Measurements from ENCODE around the gene KLHL29.

Gene KLHL29

GRCh38 chr2:23632831-23633395 lies 247.9 kb downstream of the KLHL29 start:
- no peak for DNase-seq (ENCODE audit: low read depth in 2 of 2)

- no peak for DNase-seq (ENCODE audit: low read depth in 2 of 2)
Measured at GRCh38 chr2:23633966-23634365, 249.0 kb downstream of the KLHL29 start.

DNA sequence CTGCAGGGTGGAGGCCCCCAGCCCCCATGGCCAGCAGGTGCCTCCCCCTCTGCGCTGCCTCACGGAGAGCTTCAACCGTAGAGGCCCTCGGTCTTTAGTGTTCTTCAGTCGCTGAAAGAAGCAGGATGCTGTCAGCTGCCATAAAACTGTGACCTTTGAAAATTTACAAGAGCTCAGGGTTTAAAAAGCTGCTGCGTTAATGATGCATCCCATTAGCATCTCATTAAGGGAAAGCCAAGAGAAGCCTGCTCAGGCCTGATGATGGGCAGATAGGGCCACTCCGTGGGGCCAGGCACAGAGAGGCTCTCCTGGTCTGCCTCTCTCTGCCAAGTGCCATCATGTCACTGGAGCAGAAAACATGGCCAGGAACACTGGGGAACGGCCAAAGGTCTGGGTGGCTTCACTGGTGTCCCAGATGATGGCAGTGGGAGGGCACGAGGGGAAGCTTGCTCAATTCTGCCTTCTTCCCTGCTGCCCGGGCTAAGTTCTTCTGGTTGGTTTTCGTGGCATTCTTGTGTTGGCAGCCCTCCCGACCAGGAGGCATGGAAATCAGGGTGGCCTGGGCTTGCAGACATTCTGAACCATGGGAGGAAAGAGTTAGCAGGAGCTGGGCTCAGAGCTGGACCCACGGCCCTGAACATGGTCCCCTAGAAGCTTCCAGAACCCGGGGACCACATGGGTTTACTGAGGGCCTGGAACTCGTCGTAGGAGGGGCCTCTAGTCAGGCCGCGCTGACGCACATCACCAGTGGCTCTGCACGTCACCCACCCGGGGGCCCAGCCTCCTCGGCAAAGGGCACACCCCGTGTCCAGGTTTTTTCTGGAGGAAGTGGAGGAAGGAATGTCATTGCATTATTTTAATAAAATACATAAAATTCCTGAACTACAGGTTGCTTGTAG lies 250.7 kb downstream of the KLHL29 start:
- DNase-seq (ENCODE audit: low read depth in 2 of 2): no peak

DNA sequence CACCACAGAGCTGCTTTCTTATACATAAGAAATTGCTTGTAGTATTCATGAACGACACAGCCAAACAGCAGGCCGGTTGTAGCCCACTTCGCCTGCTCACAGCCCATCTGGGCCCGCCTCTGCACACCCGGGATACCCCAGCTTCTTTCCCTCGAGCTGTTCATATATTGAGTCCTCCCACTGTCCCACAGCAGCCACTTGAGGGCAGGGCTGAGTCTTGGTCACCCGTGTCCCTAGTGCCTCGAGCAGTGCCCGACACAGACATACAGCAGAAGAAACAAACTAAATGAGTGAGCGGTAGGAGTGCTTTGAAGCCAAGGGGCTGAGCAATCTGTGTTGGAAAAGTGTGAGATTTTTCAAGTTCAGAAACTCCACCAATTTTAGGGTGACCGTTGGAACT lies 251.4 kb downstream of the KLHL29 start:
- DNase-seq (ENCODE audit: low read depth in 2 of 2): no peak

DNA sequence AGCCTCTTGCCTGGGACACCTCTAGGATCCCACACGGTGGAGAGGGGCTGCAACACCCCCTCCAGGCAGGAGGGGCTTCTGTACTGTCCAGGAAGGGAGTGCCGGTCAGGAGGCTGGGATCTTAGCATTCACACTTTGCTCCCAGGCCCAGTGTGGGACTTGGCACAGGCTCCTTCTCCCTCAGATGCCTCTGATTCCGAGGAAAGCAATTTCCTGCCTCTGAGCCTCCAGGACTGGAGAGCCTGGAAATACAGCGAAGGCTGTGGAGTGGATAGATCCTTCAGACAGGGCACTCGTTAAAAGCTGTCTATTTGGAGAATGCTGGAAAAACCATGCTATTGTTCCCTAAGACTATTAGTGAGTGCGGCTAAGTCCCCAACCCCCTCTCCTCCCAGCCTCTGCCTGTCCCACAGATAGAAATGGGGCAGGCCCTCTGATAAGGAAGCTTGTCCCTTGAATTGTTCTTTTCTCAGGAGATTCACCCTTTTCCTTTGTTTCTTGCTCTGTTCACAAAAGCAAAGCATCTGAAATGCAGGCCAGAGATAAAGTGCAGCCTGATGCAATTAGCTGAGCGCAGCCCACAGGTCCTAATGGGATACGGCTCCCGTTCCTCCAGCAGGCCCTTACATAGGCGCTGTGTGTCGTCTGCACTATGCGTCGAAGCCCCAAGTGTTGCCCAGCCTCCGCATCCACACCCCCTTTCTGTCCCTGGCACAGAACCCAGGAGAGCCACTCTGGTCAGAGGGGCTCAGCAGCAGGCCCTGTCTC lies 252.2 kb downstream of the KLHL29 start:
- no peak for DNase-seq (ENCODE audit: low read depth in 2 of 2)

GRCh38 chr2:23639406-23639982 lies 254.5 kb downstream of the KLHL29 start:
- DNase-seq (ENCODE audit: low read depth in 2 of 2): no peak

- DNase-seq (ENCODE audit: low read depth in 2 of 2): no peak
Measured at GRCh38 chr2:23640711-23641110, 255.7 kb downstream of the KLHL29 start.

GRCh38 chr2:23642516-23642915 lies 257.5 kb downstream of the KLHL29 start:
- no peak for DNase-seq (ENCODE audit: low read depth in 2 of 2)

GRCh38 chr2:23645230-23645808 lies 260.3 kb downstream of the KLHL29 start:
- DNase-seq (ENCODE audit: low read depth in 2 of 2): no peak

DNA sequence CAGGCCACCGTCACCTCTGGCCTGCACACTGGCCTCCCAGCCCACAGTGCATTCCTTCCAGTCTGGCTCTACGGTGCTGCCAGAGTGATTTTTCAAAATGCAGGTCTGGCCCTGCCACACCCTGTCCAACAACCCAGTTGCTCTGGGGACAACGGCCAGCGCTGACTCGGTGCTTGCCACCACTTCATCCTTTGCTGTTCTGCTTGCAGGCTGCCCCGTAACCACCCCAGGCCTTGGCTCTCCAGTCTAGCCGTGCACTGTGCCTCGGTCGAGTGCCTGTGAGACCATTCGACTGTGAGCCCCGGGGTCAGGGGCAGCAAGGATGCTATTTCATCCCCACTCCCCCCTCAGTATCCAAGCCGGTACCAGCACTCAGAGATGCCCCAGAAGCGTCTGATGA lies 262.6 kb downstream of the KLHL29 start:
- no peak for DNase-seq (ENCODE audit: low read depth in 2 of 2)

- no peak for DNase-seq (ENCODE audit: low read depth in 2 of 2)
Measured at GRCh38 chr2:23649303-23649702, 264.3 kb downstream of the KLHL29 start.

DNA sequence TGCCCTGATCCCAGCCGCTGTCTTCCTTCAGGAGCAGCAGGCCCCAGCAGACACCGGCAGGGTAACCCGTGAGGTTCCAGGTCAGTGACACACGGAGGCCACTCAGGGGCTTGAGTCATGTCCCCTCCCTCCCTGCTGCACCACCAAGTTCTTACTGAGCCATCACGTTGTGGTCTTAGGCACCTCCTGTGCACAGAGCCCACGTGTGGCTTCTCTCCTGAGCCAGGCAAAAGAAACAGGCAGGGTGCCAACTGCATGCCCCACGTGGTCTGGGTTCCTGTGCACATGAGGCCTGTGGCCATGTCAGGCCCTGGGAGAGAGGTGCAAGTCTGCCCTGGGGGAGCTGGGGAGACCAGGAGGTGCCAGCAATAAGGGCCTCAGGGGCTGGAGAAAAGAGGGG lies 264.8 kb downstream of the KLHL29 start:
- peak in 1 of 2 donors; percentile 20 for DNase-seq (ENCODE audit: low read depth in 2 of 2)

DNA sequence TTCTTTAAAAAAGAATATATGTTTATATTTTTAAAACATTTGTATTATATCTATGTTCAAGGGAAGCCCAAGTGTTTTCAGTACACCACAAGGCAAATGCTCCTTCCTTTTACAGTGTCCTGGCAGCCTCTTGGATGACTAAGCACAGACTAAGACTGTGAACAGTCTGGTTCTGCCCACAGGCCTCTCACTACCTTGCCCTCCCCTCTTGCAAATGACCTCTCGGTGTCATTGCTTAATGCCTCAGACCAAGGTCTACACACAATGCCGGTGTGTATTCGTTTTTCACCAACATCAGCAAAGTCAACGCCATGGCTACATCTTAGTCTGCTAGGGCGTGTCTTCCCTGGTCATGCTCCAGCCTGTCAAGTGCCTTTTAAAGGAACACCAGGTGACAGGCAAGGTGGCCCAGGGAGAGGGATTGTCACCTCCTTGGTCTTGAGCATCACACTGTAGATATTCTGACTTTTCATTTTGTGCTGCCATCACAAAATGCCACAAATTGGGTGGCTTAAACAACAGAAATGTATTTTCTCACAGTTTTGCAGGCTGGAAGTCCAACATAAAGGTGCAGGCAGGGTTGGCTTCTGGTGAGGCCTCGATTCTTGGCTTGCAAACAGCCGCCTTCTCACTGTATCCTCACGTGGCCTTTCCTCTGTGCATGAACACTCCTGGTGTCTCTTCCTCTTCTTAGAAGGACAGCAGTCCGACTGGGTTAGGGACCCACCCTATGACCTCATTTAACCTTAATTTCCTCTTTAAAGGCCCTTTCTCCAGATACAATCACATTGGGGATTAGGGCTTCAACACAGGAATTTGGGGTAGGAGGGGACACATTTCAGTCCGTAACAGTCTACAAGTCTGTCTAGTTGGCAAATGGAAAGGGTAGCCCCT lies 266.5 kb downstream of the KLHL29 start:
- DNase-seq (ENCODE audit: low read depth in 2 of 2): no peak

- no peak for DNase-seq (ENCODE audit: low read depth in 2 of 2)
Measured at GRCh38 chr2:23653326-23653725, 268.3 kb downstream of the KLHL29 start.

DNA sequence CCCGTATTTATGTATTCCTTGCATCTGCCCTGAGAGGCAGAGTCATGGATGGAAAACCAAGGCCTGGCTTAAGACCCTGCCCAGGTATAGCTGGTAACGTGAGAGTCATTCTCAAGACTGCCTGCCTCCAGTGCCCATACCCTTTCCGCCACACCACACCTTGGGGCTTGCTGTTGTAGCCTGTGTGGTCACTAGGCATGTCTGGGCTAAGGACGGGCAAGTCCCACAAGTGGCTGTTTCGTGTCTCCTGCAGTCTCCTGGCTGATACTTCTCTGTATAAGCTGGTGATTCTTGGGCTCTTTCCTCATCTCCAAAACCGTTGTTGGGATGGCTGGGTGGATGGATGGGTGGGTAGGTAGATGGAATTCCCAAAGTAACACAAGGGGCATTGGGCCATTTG lies 269.8 kb downstream of the KLHL29 start:
- DNase-seq (ENCODE audit: low read depth in 2 of 2): no peak

GRCh38 chr2:23655934-23656596 lies 271.1 kb downstream of the KLHL29 start:
- no peak for DNase-seq (ENCODE audit: low read depth in 2 of 2)

DNA sequence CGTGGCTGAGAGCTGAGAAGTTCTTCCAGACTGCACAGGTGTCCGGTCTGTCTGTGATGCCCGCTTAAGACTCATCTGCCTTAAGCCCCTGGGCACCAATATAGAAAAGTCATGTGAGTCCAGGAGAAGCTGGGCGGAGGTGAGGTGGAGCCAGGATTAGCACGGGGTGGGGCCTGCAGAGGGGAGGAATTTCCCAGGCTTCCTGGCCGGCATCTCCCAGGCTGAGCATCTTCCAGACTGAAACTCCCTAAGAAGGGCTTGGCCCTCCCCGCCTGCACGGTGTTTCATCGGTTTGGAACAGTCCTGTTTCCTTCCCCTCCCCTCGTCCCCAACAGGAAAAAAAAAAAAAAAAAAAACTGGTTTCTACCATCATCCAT lies 271.6 kb downstream of the KLHL29 start:
- DNase-seq (ENCODE audit: low read depth in 2 of 2): no peak

DNA sequence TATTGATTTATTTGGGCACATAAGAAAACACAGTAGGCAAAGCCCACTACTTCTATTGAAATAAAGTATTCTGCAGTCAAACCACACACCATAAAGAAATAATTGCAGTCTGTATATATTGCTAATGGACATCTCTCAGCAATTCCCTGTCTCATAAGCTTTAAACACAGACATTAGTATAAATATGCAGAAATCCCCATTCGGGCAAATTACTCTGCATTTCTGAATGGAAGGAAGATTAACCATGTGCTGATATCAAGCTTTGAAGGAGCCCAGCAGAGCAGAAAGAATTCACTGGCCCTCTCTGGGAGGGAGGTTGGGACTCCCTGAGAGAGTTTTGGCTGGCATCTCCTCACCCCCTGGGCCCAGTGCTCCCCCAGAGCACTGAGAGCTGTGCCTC lies 272.4 kb downstream of the KLHL29 start:
- DNase-seq (ENCODE audit: low read depth in 2 of 2): no peak

DNA sequence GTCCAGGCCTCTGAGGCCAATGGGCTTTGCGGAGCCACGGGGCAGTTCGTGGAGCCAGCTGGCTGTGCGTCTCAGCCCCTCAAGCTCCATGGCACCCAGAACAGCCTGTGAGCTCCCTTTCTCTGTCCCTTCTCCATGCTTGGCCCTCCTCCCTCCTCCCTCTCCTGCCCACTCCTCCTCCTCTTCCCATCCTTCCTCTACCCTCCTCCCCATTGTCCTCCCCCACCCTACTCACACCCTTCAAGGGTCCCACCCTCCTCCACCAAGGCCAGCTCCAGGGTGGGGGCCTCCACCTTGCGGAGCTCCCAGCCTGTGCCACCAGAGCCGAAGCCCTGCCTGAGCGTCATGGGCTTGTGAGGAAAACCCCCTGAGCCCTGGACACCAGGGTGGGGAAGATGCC lies 273.0 kb downstream of the KLHL29 start:
- no peak for DNase-seq (ENCODE audit: low read depth in 2 of 2)

DNA sequence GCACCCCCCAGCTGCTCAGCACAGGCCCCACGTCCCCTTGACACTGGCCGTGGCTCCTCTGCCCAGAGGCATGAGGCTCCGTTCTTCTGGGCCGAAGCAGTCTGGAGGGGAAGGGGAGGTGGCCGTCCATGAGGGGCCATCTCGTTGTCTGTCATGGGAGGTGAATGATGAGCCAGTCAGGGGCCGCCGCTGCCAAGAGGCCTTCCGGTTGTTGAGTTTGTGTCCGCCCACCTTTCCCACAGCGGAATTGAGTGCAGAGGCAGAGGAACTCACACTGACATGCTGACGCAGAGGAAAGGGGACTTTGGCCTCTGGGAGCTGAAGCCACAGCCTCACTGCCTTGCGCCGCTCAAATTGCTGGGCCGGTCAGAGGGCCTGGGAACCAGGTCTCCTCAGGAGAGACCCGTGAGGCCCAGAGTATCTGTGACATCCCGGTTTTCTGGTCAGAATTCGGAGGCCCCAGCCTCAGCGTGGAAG lies 273.5 kb downstream of the KLHL29 start:
- DNase-seq (ENCODE audit: low read depth in 2 of 2): peak; percentile 42 to 44

All from stimulated activated CD8-positive, alpha-beta memory T cell treated with anti-CD3 and anti-CD28 coated beads, Interleukin-15, amount 100 ng/mL, for 48 hours (primary cell).